GM19099 (cell line): ENCODE data around the gene ERC1.

Experiments
- POLR2A ChIP-seq: IDR thresholded peaks from 3 replicates; pipeline ENCODE4 v1.6.1; 2011; ENCODE audit warnings: low read depth; ENCODE audit not compliant: insufficient read length; ENCODE audit errors: extremely low read depth

The ERC1 gene

GRCh38 chr12:990661-991349 lies at the start of gene ERC1:
TSS of gene ERC1 (plus strand) at chr12:991223. CDS start at chr12:1027904, 36,681 bp downstream.
- TF ChIP-seq POLR2A = peak; percentile 64

- no peak for TF ChIP-seq POLR2A
These were observed 48.0 kb upstream of the ERC1 start for GRCh38 chr12:943051-943450.

DNA sequence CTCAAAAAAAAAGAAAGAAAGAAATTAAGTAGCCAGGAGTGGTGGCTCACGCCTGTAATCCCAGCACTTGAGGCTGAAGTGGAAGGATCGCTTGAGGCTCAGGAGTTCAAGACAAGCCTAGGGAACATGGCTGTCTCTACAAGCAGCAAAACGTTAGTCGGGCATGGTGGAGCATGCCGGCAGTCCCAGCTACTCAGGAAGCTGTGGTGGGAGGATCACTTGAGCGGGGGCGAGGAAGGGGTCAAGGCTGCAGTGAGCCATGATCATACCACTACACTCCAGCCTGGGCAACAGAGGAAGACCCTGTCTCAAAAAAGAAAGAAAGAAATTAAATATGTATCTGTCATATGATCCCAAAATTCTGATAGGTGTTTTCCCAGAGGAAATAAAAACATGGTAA lies 46.8 kb upstream of the ERC1 start:
- TF ChIP-seq POLR2A = no peak

- no peak for TF ChIP-seq POLR2A
These were observed 44.8 kb upstream of the ERC1 start for GRCh38 chr12:946212-946611.

DNA sequence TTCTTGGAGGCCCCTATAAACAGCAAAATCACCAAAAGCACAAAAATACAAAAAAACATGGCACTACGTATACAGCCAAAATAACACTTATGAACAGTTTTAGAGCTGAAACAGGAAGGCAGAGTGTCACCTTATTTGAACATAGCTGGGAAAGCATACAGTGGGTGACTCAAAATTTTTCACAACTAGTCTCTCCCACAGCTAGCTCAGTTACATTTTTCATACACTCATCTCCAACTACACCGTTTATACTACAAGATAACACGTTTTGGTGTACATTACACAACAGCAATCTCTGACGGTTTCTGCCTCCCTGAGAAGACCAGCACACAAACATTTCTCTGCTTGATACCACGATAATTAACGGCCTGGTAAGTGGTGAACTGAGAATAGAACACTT lies 44.4 kb upstream of the ERC1 start:
- TF ChIP-seq POLR2A = no peak

DNA sequence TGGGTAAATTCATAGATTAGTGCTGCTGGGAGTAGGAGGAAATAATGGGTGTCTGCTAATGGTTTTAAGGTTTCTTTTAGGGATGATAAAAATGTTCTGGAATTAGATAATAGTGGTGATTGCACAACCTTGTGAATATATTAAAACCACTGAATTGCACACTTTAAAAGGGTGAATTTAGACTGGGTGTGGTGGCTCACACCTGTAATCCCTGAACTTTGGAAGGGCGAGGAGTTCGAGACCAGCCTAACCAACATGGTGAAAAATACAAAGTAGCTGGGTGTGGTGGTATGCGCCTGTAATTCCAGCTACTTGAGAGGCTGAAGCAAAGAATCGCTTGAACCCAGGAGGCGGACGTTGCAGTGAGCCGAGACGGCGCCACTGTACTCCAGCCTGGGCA lies 42.8 kb upstream of the ERC1 start:
- no peak for TF ChIP-seq POLR2A

DNA sequence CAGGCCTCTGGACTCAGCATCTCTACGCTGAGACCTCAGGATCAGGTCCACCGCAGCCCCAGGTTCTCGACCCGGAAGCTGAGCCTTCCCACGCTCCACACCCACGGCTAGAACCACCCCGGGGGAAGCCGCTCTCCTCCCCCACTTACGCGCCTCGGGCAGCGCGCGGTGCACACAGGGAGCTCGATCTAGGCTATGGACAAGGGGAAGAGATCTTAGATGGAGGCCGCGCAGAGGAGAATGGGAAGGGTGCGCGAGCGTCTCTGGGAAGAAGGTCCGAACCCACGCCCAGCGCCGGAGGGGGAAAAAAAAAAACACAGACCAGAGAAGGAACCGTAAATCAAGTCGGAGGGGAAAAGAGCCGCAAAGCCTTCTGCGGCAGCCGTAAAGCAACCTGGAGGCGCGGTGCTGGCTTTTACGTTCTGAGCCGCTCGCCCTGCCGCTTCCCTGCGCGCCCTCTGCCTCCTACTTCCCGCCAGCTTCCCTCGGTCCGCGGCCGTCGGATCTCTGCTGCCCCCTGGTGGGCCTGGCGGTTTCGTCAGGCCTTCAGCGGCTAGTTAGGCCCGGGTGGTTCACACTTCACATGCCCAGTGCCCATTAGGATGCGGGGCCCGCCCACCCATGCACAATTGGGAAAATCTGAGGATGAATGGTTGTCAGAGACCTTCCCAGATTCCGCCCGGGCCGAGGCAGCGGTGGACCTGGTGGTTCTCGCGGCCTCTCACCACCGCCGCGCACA lies 41.4 kb upstream of the ERC1 start, which contains the start of gene RAD52:
RAD52 (minus strand) TSS at position 242 of the 739 bp plus-strand sequence. CDS start 16,636 bp downstream, outside the sequence.
- peak; percentile 92 for TF ChIP-seq POLR2A

- TF ChIP-seq POLR2A = no peak
These were observed 39.8 kb upstream of the ERC1 start for GRCh38 chr12:951176-951575.

DNA sequence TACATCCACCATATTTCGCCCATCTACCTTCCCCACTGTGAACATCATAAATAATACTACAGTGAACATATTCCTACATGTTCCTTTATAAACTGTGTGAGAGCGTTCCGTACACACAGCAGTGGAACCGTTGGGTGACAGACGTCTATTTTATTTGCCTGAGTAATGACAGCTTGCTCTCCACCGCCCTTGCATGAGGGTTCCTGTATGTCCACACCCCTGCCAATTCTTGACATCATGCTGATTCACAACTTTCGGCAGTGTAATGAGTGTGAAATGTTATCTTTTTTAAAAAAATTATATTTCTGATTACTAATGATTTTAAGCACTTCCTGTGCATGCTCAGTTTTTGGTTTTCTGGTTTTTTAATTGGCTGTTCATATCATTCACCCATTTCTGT lies 37.2 kb upstream of the ERC1 start:
- TF ChIP-seq POLR2A = no peak

- no peak for TF ChIP-seq POLR2A
These were observed 36.3 kb upstream of the ERC1 start for GRCh38 chr12:954741-955140.

DNA sequence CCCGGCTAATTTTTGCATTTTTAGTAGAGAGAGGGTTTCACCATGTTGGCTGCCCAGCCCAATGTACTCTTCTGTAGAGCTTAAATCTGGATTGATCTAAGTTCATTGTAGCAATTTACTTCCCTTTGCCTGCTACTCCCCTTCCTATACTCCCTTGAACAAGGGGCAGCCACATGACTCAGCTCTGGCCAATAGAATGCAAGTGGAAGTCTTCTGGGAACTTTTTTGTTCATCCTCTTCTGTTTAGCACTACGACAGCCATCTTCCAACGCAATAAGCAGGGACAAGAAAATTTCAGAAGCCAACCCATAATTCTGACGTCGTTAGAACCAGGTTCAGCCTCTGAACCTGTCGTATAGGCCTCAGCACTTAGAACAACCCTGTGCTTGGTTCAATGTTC lies 35.1 kb upstream of the ERC1 start:
- TF ChIP-seq POLR2A = no peak

- TF ChIP-seq POLR2A = peak; percentile 21
These were observed 32.4 kb upstream of the ERC1 start for GRCh38 chr12:958588-959123.

DNA sequence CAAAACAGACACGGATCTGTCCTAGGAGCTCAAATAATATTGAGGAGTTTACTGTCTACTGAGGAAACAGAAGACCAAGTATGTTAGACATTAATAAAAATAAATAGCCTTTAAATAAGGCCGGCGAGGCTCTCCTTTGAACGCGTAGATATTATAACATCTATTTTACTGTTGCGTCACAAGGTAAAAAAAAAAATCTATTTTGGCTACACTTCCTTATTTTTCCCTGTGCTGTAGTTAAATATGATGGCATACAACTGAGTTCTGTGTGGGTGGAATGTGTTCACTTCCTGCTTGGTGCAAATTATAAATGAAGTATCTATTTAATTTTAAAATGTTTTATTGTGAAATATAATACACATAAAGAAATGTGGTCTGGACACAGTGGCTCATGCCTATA lies 24.3 kb upstream of the ERC1 start:
- TF ChIP-seq POLR2A = no peak

GRCh38 chr12:967641-968040 lies 23.4 kb upstream of the ERC1 start:
- TF ChIP-seq POLR2A = no peak

GRCh38 chr12:968545-968944 lies 22.5 kb upstream of the ERC1 start:
- no peak for TF ChIP-seq POLR2A

DNA sequence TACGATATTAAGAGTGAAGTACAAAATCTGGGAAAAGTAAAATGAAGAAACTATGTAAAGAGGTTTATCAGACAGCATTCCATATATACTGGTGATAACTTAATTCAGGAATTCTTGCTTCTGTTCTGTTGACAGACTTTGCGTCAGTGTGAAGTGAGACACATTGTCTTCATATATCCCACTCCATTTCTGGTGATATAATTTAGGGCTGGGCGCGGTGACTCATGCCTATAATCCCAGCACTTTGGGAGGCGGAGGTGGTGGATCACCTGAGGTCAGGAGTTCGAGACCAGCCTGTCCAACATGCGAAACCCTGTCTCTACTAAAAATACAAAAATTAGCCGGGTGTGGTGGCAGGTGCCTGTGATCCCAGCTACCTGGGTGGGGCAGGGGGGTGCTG lies 21.2 kb upstream of the ERC1 start:
- TF ChIP-seq POLR2A = no peak
